K562 (cell line): Measurements from ENCODE around the gene MYBPHL. TPM values are rescaled to one million over a fixed set of nuclear protein-coding genes. Genes with fewer than 3 reads are reported as not detected.

Experiments used
- AFF1 ChIP-seq, 2 experiments: fragments of 450-650 bp; IDR thresholded peaks; 2 replicates each; pipeline ENCODE4 v1.6.1; 2018; ENCODE audit warnings: mild to moderate bottlenecking in 2 of 2, low read depth in 1 of 2; ENCODE audit not compliant: partially characterized antibody in 2 of 2
- CBFB ChIP-seq: sonication (generic); formaldehyde crosslinking; IDR thresholded peaks from 2 replicates; pipeline ENCODE4 v1.4.0; 2020; ENCODE audit warnings: mild to moderate bottlenecking, missing genetic modification reagents
- CREBBP ChIP-seq: IDR thresholded peaks from one replicate; pipeline ENCODE4 v1.6.1; 2012; ENCODE audit warnings: low read depth, mild to moderate bottlenecking, control low read depth, inconsistent platforms, low read length
- FOXA1 ChIP-seq: fragments of 450-650 bp; IDR thresholded peaks from 2 replicates; pipeline ENCODE4 v1.6.1; 2016; ENCODE audit warnings: mild to moderate bottlenecking, borderline replicate concordance
- MTA3 ChIP-seq: fragments of 450-650 bp; formaldehyde crosslinking; IDR thresholded peaks from 2 replicates; pipeline ENCODE4 v1.6.1; 2017; ENCODE audit warnings: mild to moderate bottlenecking, borderline replicate concordance
- RAD51 ChIP-seq: fragments of 450-650 bp; IDR thresholded peaks from 2 replicates; pipeline ENCODE4 v1.7.1; 2016; ENCODE audit warnings: low read depth, mild to moderate bottlenecking, borderline replicate concordance
- SMARCE1 ChIP-seq: fragments of 450-650 bp; IDR thresholded peaks from 2 replicates; pipeline ENCODE4 v1.7.1; 2016; ENCODE audit warnings: mild to moderate bottlenecking
- STAT6 ChIP-seq: sonication (generic); formaldehyde crosslinking; IDR thresholded peaks from 2 replicates; pipeline ENCODE4 v1.8.1; 2023; ENCODE audit warnings: mild to moderate bottlenecking, missing genetic modification reagents
- ZBTB11 ChIP-seq, 3 experiments: fragments of 200-800 bp in 1 of 3; fragments of 250-450 bp in 1 of 3; fragments of 450-650 bp in 1 of 3; sonication (Bioruptor Pico) in 1 of 3; sonication (Bioruptor generic) in 1 of 3; formaldehyde crosslinking in 1 of 3; IDR thresholded peaks; 2 replicates each; pipeline versions ENCODE4 v1.6.1 to v1.8.0; 2016 to 2022; ENCODE audit warnings: mild to moderate bottlenecking in 2 of 3, missing genetic modification characterization in 2 of 3, missing compliant biosample characterization in 1 of 3, moderate library complexity in 1 of 3
- ZNF239 ChIP-seq: fragments of 250-450 bp; sonication (Bioruptor Pico); IDR thresholded peaks from 2 replicates; pipeline ENCODE4 v1.4.0; 2020; ENCODE audit warnings: mild to moderate bottlenecking
- polyA plus RNA-seq, 8 experiments: library from polyadenylated mRNA; depleted of rRNA in 4 of 8; stranded (reverse) in 5 of 8; unstranded in 3 of 8; fragments of >200 nt; fragmentation: Nextera tagmentation in 2 of 8; fragmentation: Illumina TruSeq in 1 of 8; extraction: Ambion mirVana in 2 of 8; extraction: Trizol in 1 of 8; gene quantifications; 2 replicates each; pipeline versions ENCODE4 v1.2.1 to v1.2.3, GENCODE V29; 2011 to 2014; ENCODE audit warnings: inconsistent platforms in 1 of 8, missing spikeins in 1 of 8
- total RNA-seq, 7 experiments: library from RNA; depleted of rRNA in 6 of 7; stranded (reverse); fragments of >200 nt in 6 of 7; fragmentation: Illumina TruSeq in 2 of 7; extraction: Trizol in 2 of 7; gene quantifications; 2 replicates each; pipeline versions ENCODE4 v1.2.1 to v1.2.3, GENCODE V29; 2011 to 2021; ENCODE audit warnings: low replicate concordance in 1 of 7
- TF ChIP-seq, protein P1 (sequence below): sonication (generic); formaldehyde crosslinking; IDR thresholded peaks from 2 replicates; pipeline ENCODE4 v1.5.0; 2020; ENCODE audit warnings: missing genetic modification reagents
- TF ChIP-seq, protein P2 (sequence below): IDR thresholded peaks from 2 replicates; pipeline ENCODE4 v1.6.1; 2011; ENCODE audit not compliant: insufficient read length; ENCODE audit errors: extremely low read depth

MYBPHL gene
- total and polyA plus RNA-seq, 9 of the 15 experiments (the other 6 are each of a cell fraction or from before 2014, with no cell fraction given), result 0.20 to 1.9 (median 0.33) TPM

GRCh38 chr1:109274533-109275476 lies 32.0 kb downstream of the MYBPHL start (continued):
- TF ChIP-seq STAT6, result no peak
- no peak for TF ChIP-seq CBFB (CRISPR knock-in tag)
- TF ChIP-seq ZNF239 (CRISPR knock-in tag), result no peak
- TF ChIP-seq RAD51, result peak; percentile 40; the same call in 1 of the 2 replicates
- TF ChIP-seq CREBBP, result no peak
- peak in 1 of 2 experiments; percentile 44 for TF ChIP-seq AFF1 (IDR thresholded peaks at IDR 0.05; ENCODE audit: low read depth in 1 of 2, partially characterized antibody in 2 of 2)
- 0 out of 2 replicates have a peak, but pooled peaks have one; percentile 61 for TF ChIP-seq SMARCE1
- peak in 1 of 3 experiments; percentile 27; a peak in 1 of 6 replicates for TF ChIP-seq ZBTB11 (CRISPR knock-in tag; IDR thresholded peaks at IDR 0.05)
- no peak for TF ChIP-seq FOXA1
- TF ChIP-seq, protein P1, sequence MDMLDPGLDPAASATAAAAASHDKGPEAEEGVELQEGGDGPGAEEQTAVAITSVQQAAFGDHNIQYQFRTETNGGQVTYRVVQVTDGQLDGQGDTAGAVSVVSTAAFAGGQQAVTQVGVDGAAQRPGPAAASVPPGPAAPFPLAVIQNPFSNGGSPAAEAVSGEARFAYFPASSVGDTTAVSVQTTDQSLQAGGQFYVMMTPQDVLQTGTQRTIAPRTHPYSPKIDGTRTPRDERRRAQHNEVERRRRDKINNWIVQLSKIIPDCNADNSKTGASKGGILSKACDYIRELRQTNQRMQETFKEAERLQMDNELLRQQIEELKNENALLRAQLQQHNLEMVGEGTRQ (CRISPR knock-in tag), result 0 out of 2 replicates have a peak, but pooled peaks have one; percentile 7
- 0 out of 2 replicates have a peak, but pooled peaks have one; percentile 40 for TF ChIP-seq MTA3
- TF ChIP-seq, protein P2, sequence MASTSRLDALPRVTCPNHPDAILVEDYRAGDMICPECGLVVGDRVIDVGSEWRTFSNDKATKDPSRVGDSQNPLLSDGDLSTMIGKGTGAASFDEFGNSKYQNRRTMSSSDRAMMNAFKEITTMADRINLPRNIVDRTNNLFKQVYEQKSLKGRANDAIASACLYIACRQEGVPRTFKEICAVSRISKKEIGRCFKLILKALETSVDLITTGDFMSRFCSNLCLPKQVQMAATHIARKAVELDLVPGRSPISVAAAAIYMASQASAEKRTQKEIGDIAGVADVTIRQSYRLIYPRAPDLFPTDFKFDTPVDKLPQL, result no peak
